ENCODE results near the gene COL4A1.

DNA sequence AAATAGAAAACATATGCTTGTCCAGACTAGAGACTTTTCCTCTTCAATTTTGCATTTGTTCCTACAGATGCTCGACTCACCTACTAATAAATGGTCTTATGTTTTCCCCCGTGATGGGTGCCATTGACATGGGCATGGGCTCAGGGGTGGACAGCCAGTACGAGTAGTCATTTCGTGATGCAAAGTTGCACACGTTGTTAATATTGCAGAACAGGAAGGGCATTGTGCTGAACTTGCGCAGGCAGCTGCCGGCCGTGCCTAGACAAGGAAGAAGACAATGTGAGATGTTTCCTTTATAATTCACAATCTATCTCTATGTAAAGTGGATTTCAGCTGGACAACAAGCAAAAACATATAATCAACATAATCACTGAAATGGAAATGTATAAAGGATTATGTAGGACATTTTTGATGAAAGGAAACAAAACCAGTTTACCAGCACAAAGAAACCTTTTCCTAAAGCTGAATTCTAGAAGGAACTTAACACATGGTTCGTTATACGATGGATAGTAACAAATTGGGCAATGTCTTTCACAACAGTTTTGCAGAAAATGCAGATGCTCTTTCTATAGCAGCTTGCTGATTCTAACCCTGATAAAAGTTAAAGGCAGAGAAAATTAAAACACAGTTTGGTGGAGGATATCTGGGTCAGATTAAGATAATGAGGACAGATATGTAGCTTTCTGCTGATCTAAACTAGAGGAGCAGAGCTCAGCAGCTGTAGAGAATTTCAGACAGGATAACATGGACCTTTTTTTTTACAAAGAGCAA is 145.7 kb downstream of the COL4A1 start:
- TF ChIP-seq POLR2A (IDR thresholded peaks at IDR 0.05): no peak
- no peak for TF ChIP-seq CTCF (IDR thresholded peaks at IDR 0.05)
